T-helper 17 cell (primary cell): ENCODE measurements around the gene GPC6. TPM values are rescaled to one million over a fixed set of nuclear protein-coding genes. Genes with fewer than 3 reads are reported as not detected.
A peak's percentile ranks its signal among the peaks of the same experiment; 100 is the strongest.

Experiments
- ATAC-seq: fragments of 150-1000 bp; cut with Tn5 transposase; 2 replicates; pipeline ENCODE4 v1.10.0; 2021; ENCODE audit warnings: mild to moderate bottlenecking, moderate library complexity
- DNase-seq, 3 donors: peaks; one replicate each; pipeline versions ENCODE4 v3.0.0 to v3.0.0-alpha.2; 2020 to 2021
- H3K9me3 ChIP-seq: one replicate; pipeline ENCODE4 v1.7.0; 2013; ENCODE audit warnings: low read length, mild to moderate bottlenecking; ENCODE audit not compliant: control insufficient read depth, poor library complexity, severe bottlenecking
- H3K27ac Mint-ChIP-seq: one replicate; pipeline ENCODE4 v1.8.0; 2022; ENCODE audit warnings: mild to moderate bottlenecking, moderate library complexity, mixed read lengths
- H3K27me3 Mint-ChIP-seq: one replicate; pipeline ENCODE4 v1.8.0; 2022; ENCODE audit warnings: mixed read lengths
- H3K36me3 Mint-ChIP-seq: one replicate; pipeline ENCODE4 v1.8.0; 2022; ENCODE audit warnings: low read depth, mixed read lengths
- H3K4me1 Mint-ChIP-seq: one replicate; pipeline ENCODE4 v1.8.0; 2022; ENCODE audit warnings: mild to moderate bottlenecking, mixed read lengths
- H3K4me3 Mint-ChIP-seq: one replicate; pipeline ENCODE4 v1.8.0; 2022; ENCODE audit warnings: mild to moderate bottlenecking, moderate library complexity, mixed read lengths
- total RNA-seq, 4 donors: library from RNA in 2 of 4; stranded (reverse) in 2 of 4; gene quantifications; one replicate each; pipeline ENCODE4 v1.2.3 and lab custom pipeline; 2022 to 2026

GPC6 gene
- total RNA-seq, 2 donors from 2014 or later: not detected

DNA sequence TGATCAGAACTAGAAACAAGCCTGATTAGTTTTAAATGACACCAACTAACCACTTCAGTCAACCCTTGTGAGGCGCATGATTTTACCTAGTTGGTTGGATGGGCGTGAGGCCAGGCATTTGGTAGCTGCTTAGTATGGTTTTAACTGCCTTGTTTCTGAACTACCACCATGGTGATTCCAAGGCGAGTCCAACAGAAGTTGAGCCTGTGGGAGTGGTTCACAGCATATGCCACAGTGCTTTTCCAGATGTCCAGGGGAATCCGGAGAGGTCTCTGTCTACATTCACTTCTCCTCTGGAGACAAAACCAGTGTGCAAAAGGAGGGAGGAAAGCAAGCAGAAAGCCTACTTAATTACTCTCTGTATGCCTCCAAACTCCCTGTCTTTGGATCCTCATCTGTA, 524.1 kb downstream of the GPC6 start:
- no peak for ATAC-seq
- no peak overlapping the region for H3K4me3 Mint-ChIP-seq
- H3K9me3 ChIP-seq: no peaks in the 10 kb centered on the region
- no peaks in the 10 kb centered on the region for H3K36me3 Mint-ChIP-seq
- no peak overlapping the region for H3K27ac Mint-ChIP-seq
- H3K4me1 Mint-ChIP-seq: no peaks in the 10 kb centered on the region
- DNase-seq: no peak
- no peaks in the 10 kb centered on the region for H3K27me3 Mint-ChIP-seq

DNA sequence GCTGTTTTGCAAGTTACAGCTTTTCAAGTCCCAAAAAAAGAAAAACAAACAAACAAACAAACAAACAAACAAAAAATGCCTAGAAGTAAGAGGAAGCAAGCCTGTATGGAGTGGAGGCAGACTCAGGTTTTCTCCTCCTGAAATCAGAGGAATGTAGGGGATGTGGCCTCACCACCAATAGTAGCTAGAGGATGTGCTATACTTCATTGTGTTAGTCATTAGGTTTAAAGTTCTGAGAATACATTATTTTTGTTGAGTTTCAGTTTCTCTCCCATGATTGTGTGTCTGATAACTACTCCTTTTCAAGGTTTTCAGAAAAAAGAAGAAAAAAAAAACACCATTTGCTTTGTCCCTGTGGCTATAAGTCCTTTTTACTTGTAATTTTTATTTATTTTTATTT, 524.5 kb downstream of the GPC6 start:
- no peak for DNase-seq
- ATAC-seq: no peak
- Mint-ChIP-seq H3K4me1 (no peaks in the 10 kb centered on the region), H3K36me3 (no peaks in the 10 kb centered on the region), H3K4me3 (no peak overlapping the region), H3K27ac (no peak overlapping the region), H3K27me3 (no peaks in the 10 kb centered on the region)
- H3K9me3 ChIP-seq: no peaks in the 10 kb centered on the region

DNA sequence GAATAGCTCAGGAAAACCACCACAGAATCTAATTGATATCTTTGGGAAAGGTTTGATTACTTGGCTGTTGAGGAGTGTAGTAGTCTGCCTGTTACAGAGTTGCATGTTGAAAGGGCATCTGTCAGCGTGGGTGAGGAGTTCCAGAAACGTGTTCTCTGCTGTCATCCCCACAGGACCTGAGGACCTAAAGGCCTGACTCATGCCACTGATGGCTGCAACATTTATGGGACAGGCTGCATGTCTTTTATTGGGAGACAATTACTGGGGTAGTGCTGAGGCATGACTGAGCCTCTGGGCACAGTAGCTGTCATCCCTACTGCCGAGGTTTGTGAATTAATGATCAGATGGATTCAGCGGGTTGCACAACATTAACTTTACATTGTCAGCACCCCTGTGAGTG, 525.9 kb downstream of the GPC6 start:
- H3K27me3 Mint-ChIP-seq: no peaks in the 10 kb centered on the region
- no peaks in the 10 kb centered on the region for H3K9me3 ChIP-seq
- no peak for ATAC-seq
- no peaks in the 10 kb centered on the region for H3K36me3 Mint-ChIP-seq
- no peak overlapping the region for H3K27ac Mint-ChIP-seq
- DNase-seq: no peak
- no peak overlapping the region for H3K4me3 Mint-ChIP-seq
- no peaks in the 10 kb centered on the region for H3K4me1 Mint-ChIP-seq

DNA sequence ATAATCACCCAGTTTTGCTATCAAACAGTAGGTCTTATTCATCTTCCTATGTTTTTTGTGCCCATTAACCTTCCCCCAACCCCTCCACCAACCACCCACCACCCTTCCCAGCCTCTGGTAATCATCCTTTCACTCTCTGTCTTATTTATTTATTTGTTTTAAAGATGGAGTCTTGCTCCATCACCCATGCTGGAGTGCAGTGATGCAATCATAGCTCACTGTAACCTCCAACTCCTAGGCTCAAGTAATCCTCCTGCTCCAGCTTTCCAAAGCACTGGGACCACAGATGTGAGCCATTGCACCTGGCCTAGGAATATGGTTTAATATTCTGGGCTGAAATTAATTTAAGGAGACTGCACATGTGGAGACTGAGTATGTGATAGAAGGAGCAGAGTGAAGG, 527.0 kb downstream of the GPC6 start:
- no peak for ATAC-seq
- Mint-ChIP-seq H3K27me3 (no peaks in the 10 kb centered on the region), H3K27ac (no peak overlapping the region), H3K4me1 (peaks cover 5% of the 10 kb centered on the region), H3K4me3 (no peak overlapping the region), H3K36me3 (no peaks in the 10 kb centered on the region)
- no peaks in the 10 kb centered on the region for H3K9me3 ChIP-seq
- DNase-seq: no peak

DNA sequence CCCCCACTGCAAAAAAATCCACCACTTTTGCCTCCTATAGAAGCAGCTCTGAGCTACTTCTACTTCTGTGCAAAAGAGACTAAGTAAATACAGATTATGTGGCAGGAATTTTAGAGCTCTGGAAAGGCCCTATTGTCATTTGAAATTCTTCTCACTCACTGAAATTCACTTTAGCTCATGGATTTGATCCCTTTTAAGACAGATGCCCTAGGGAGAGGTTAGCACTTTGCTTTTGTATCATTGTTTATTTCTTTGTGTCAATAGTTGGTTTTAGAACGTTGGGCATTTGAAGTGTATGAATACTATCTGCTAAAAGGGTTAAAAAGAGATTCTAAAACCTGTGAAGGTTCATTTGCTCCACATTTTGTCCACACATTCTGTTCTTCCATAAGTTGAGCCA, 528.7 kb downstream of the GPC6 start:
- DNase-seq (no peak), ATAC-seq (no peak)
- Mint-ChIP-seq H3K36me3 (no peaks in the 10 kb centered on the region), H3K27ac (no peak overlapping the region), H3K4me1 (peaks cover 11% of the 10 kb centered on the region), H3K4me3 (no peak overlapping the region), H3K27me3 (no peaks in the 10 kb centered on the region)
- no peaks in the 10 kb centered on the region for H3K9me3 ChIP-seq

DNA sequence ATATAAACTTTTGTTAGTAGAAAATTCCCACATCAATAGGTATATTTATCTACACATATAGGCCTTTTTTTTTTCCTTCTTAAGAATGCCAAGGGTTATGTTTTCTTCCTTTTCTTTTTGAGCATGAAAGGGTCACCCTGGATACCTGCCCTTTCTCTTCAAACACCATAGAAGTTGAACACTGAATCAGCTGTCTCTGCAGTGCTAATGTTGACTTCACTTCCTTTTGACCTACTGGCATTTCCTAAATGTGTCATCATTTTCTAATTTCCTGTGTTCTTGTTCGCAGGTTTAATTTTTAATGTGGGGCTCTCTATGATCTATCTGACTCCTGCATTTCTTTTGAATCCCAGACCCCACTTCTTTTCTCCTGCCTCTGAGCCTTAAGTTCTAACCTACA, 532.0 kb downstream of the GPC6 start:
- H3K9me3 ChIP-seq: no peaks in the 10 kb centered on the region
- Mint-ChIP-seq H3K27me3 (no peaks in the 10 kb centered on the region), H3K4me3 (peak overlapping the region; percentile 19), H3K4me1 (peaks cover 11% of the 10 kb centered on the region), H3K36me3 (no peaks in the 10 kb centered on the region), H3K27ac (no peak overlapping the region)
- ATAC-seq (peak; percentile 61), DNase-seq (no peak)

DNA sequence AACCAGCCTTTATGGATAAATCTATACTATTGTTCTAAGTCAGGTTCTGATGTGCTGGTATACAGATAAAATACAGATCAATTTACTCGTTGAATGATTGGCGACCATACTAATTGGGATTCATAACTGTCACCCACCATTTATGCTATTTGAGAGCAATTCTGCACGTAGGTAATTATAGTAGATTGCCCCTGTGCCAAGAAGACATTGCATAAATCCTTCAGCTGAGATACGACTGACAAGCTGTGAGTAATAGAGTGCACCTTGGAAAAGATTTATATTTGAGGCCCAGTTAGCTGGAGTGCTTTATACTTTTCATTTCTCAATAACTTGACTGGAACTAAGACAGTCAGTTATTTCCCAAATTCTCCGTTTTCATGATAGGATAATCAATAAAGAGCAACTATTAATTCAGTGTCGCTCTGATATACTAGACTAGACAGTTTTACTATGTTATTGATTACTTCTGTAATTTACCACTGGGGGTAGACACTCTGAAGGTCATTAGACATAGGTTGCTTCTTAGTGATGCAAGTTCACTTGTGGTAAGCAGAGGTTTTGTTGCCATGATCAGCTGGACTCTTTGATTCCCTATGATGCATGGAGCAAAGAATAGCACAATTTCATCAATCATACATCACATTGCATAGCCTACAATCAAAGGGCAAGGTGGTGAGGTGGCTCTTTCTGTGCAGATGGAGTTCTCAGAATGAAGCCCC, 536.3 kb downstream of the GPC6 start:
- H3K4me1 Mint-ChIP-seq: peaks cover 10% of the 10 kb centered on the region
- no peak overlapping the region for H3K27ac Mint-ChIP-seq
- H3K36me3 Mint-ChIP-seq: no peaks in the 10 kb centered on the region
- DNase-seq: no peak
- H3K9me3 ChIP-seq: no peaks in the 10 kb centered on the region
- no peak overlapping the region for H3K4me3 Mint-ChIP-seq
- H3K27me3 Mint-ChIP-seq: no peaks in the 10 kb centered on the region
- no peak for ATAC-seq

DNA sequence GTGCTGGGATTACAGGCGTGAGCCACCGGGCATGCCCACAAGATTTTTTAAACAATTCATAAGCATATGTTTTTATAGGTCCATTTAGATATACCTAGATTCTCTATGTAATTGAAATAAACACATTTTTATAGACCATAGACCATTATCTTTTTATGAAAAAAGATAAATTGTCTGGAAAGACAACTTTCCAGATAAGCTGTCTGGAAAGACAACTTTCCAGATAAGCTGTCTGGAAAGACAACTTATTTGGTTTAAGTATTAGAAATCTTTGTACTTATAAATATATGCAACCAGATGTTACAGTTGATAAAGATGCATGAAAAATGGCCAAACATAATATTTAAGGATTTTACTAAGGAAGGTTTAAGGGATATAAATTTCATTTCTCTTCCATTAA, 538.5 kb downstream of the GPC6 start:
- H3K36me3 Mint-ChIP-seq: no peaks in the 10 kb centered on the region
- H3K27ac Mint-ChIP-seq: no peak overlapping the region
- ATAC-seq: no peak
- H3K9me3 ChIP-seq: no peaks in the 10 kb centered on the region
- no peaks in the 10 kb centered on the region for H3K4me1 Mint-ChIP-seq
- no peak overlapping the region for H3K4me3 Mint-ChIP-seq
- no peak for DNase-seq
- no peaks in the 10 kb centered on the region for H3K27me3 Mint-ChIP-seq

DNA sequence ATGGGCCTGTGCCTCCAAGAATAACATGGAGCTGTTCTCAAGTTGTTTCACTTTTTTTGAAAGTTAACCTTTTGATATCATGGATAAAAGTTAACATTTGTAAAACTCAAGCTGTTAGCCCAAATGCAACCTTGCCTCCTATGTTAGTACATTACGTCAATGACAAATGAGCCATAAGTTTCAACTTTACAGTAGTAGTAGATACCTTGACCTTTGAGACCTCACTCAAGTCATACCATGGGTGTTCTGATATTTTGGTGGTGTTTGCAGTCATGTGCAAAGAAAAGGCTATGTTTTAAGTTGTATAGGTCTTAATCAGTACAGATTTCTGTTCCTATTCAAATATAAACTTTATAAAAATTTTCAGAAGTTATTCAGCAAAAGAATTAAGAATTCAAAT, 539.2 kb downstream of the GPC6 start:
- Mint-ChIP-seq H3K4me3 (no peak overlapping the region), H3K4me1 (no peaks in the 10 kb centered on the region), H3K27ac (no peak overlapping the region), H3K27me3 (no peaks in the 10 kb centered on the region), H3K36me3 (no peaks in the 10 kb centered on the region)
- DNase-seq (no peak), ATAC-seq (no peak)
- no peaks in the 10 kb centered on the region for H3K9me3 ChIP-seq

DNA sequence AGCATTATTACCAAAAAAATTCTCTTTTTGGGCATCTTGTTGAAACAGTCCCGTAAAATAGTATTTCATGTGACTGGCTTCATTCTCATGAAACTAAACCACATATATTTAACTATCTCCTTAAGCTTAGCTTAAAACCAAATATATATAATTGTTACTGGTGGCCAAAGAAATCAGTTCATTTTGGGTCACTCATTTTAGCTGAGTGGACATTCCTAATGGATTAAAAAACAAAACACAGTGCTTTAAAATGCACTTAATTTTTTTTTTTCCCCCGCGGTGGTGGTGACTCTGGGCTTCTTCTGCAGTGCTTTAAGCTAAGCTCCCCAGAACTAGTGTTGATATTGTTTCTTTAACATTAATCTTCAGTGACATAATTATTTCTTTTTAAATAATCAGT, 540.1 kb downstream of the GPC6 start:
- H3K9me3 ChIP-seq: no peaks in the 10 kb centered on the region
- Mint-ChIP-seq H3K36me3 (no peaks in the 10 kb centered on the region), H3K4me3 (no peak overlapping the region), H3K27me3 (no peaks in the 10 kb centered on the region), H3K4me1 (no peaks in the 10 kb centered on the region), H3K27ac (no peak overlapping the region)
- no peak for DNase-seq
- no peak for ATAC-seq

DNA sequence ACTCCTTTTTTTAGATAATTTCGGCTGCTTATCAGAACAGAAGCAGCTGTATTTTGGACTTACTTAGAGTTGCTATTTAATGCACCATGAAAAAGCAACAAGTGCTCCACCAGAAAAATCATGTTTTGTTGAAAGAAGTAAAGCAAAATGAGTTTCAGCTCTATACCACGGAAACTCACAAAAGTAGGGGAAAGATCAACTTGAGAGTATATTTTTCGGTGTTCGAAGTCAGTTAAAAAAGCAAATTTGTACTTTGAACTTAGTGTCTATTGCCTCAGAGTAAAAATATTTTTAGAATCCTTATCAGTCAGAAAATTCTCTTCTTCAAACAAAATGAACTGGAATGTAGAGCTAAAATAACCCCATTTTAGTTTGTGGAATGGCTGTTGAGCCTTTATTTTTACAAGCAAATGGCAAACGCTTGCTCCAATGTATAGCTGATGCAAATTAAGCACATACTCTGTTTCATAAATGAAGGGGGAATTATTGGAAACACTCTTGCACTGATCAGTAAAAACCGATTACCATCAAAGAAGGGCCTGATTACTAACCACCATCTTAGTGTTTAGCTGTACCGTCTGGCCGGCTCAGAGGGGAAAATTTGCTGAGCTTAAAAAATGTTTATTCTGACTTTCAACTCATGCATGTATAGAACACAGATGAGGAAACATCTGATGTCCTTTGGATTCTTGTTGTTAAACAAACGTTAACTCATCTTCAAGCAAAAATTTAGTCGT, 540.7 kb downstream of the GPC6 start:
- Mint-ChIP-seq H3K27ac (no peak overlapping the region), H3K4me3 (no peak overlapping the region), H3K27me3 (no peaks in the 10 kb centered on the region), H3K36me3 (no peaks in the 10 kb centered on the region), H3K4me1 (no peaks in the 10 kb centered on the region)
- ATAC-seq: no peak
- H3K9me3 ChIP-seq: no peaks in the 10 kb centered on the region
- no peak for DNase-seq

DNA sequence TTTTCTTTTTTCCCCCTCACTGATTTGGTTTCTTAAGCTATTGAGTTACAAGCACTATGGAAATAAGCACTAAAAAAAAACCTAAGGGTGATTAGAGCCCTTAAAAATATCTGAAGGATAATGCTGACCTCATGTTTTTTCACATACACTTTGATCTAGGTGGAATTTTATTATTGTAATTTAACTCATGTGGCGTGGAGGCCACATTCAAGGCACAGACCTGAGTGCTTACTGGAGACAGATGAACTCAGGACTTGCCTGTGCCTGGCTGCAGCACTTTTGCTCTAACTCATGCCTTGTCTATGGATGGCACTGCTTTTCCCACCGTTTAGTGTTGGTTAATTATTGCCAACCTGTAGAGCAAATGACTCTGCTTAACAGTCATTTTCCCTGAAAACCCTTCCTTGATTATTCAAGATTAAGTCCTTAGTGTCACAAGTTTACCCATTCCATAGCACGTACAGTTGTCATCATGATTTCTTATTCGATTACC, 541.4 kb downstream of the GPC6 start:
- ATAC-seq: no peak
- no peaks in the 10 kb centered on the region for H3K9me3 ChIP-seq
- Mint-ChIP-seq H3K27me3 (no peaks in the 10 kb centered on the region), H3K4me1 (no peaks in the 10 kb centered on the region), H3K27ac (no peak overlapping the region), H3K36me3 (no peaks in the 10 kb centered on the region), H3K4me3 (no peak overlapping the region)
- no peak for DNase-seq

DNA sequence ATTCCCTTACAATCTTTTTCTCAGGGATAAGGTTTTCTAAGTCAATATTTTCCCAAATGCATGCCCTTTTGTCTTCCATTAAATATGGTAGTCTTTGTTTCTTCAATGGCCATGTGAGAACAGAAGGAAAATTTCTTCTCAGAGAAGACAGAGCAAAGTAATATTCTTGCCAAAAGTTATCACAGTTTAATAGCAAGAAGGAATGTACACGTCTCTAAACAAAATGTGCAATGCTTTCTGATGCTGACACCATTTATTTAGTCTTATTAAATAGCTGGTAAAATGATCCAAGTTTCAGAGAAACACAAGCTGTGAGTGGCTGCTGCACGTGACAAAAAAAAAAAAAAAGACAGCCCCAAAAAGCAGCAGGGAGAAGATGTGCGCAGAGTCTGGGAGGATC, 542.5 kb downstream of the GPC6 start:
- Mint-ChIP-seq H3K27ac (no peak overlapping the region), H3K36me3 (no peaks in the 10 kb centered on the region), H3K27me3 (peaks cover 7% of the 10 kb centered on the region), H3K4me1 (no peaks in the 10 kb centered on the region), H3K4me3 (no peak overlapping the region)
- DNase-seq (no peak), ATAC-seq (no peak)
- no peaks in the 10 kb centered on the region for H3K9me3 ChIP-seq

DNA sequence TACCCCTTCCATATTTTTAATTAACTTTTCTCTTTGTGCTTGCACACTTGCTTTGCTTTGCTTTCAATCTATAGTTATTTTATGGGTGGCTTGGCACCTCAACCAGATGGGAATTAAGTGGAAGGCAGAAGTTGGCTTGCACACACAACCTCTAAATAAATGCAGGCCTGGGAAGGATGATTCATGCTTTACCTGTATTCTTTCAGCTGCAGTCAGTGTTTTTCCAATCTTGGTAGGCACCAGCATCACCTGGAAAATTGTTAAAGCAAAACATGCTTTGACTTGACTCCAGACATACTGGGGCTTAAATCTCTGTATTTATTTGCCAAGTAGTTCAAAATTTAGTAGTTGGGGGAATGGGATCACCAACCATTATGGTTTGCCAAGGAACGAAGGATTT, 543.0 kb downstream of the GPC6 start:
- ATAC-seq (no peak), DNase-seq (no peak)
- H3K4me3 Mint-ChIP-seq: no peak overlapping the region
- H3K9me3 ChIP-seq: no peaks in the 10 kb centered on the region
- no peak overlapping the region for H3K27ac Mint-ChIP-seq
- no peaks in the 10 kb centered on the region for H3K4me1 Mint-ChIP-seq
- no peaks in the 10 kb centered on the region for H3K36me3 Mint-ChIP-seq
- peaks cover 12% of the 10 kb centered on the region for H3K27me3 Mint-ChIP-seq
